SK-N-SH (cell line): ENCODE results near the gene S100A2. TPM values are rescaled to one million over a fixed set of nuclear protein-coding genes. Genes with fewer than 3 reads are reported as not detected.

Source experiments
- CTCF ChIA-PET: fragments of 300-600, 350-600 bp; formaldehyde crosslinking; extraction: SDS; loops from one replicate; lab custom pipeline; 2021; lab: Yijun Ruan, JAX
- POLR2A ChIA-PET: fragments of 350-600 bp; sonication (Branson Sonifier 250); formaldehyde crosslinking; extraction: SDS; loops from one replicate; lab custom pipeline; 2020; ENCODE audit warnings: antibody characterized with exemption, inconsistent platforms; lab: Yijun Ruan, JAX
- DNase-seq: peaks from one replicate; pipeline ENCODE4 v3.0.0; 2012
- H2AFZ ChIP-seq: fragments of 200-600 bp; sonication (generic); 2 replicates; pipeline ENCODE4 v1.8.1; 2016; ENCODE audit warnings: antibody characterized with exemption, mild to moderate bottlenecking, low read depth
- H3F3A ChIP-seq: fragments of 200-600 bp; sonication (generic); replicated peaks from 2 replicates; pipeline ENCODE3; 2016; ENCODE audit warnings: antibody characterized with exemption, mild to moderate bottlenecking; ENCODE audit not compliant: insufficient read depth
- H3K27ac ChIP-seq, 2 experiments: fragments of 200-500 bp in 1 of 2; fragments of 200-600 bp in 1 of 2; sonication (Bioruptor generic) in 1 of 2; sonication (generic), shearing (Covaris generic) in 1 of 2; 2 replicates each; pipeline versions ENCODE4 v1.5.1 to v1.6.1; 2014 to 2016; ENCODE audit warnings: low read depth in 2 of 2, inconsistent platforms in 1 of 2, low read length in 1 of 2, mild to moderate bottlenecking in 1 of 2, mixed read lengths in 1 of 2
- H3K27me3 ChIP-seq: fragments of 200-600 bp; sonication (generic), shearing (Covaris generic); 2 replicates; pipeline ENCODE4 v1.6.1; 2016; ENCODE audit warnings: mixed run types; ENCODE audit not compliant: insufficient read depth
- H3K36me3 ChIP-seq, 2 experiments: fragments of 200-500 bp in 1 of 2; fragments of 200-600 bp in 1 of 2; sonication (Bioruptor generic) in 1 of 2; sonication (generic) in 1 of 2; replicated peaks in 1 of 2; 2 replicates each; pipeline versions ENCODE3 to v1.5.1; 2014 to 2016; ENCODE audit warnings: low read length in 1 of 2, mild to moderate bottlenecking in 1 of 2; ENCODE audit not compliant: insufficient read depth in 2 of 2, control insufficient read depth in 1 of 2
- H3K4me1 ChIP-seq, 2 experiments: fragments of 200-500 bp in 1 of 2; fragments of 200-600 bp in 1 of 2; sonication (Bioruptor generic) in 1 of 2; sonication (generic), shearing (Covaris generic) in 1 of 2; 2 replicates each; pipeline versions ENCODE4 v1.5.1 to v1.6.1; 2014 to 2016; ENCODE audit warnings: low read depth in 1 of 2, low read length in 1 of 2, mixed run types in 1 of 2; ENCODE audit not compliant: insufficient read depth in 2 of 2, control insufficient read depth in 1 of 2
- H3K4me2 ChIP-seq: fragments of 200-600 bp; sonication (generic), shearing (Covaris generic); 2 replicates; pipeline ENCODE4 v1.6.1; 2017; ENCODE audit warnings: mixed run types
- H3K4me3 ChIP-seq, 2 experiments: fragments of 200-500 bp in 1 of 2; fragments of 200-600 bp in 1 of 2; sonication (Bioruptor generic) in 1 of 2; sonication (generic), shearing (Covaris generic) in 1 of 2; 2 replicates each; pipeline versions ENCODE4 v1.5.1 to v1.8.1; 2014 to 2016; ENCODE audit warnings: low read depth in 2 of 2, inconsistent platforms in 1 of 2, low read length in 1 of 2, mild to moderate bottlenecking in 1 of 2, mixed read lengths in 1 of 2, moderate library complexity in 1 of 2
- H3K79me2 ChIP-seq: fragments of 200-600 bp; sonication (generic); 2 replicates; pipeline ENCODE4 v1.8.1; 2017; ENCODE audit warnings: mild to moderate bottlenecking; ENCODE audit not compliant: insufficient read depth
- H3K9ac ChIP-seq: fragments of 200-600 bp; sonication (generic); 2 replicates; pipeline ENCODE4 v1.6.1; 2017; ENCODE audit warnings: mixed run types
- H3K9me2 ChIP-seq: fragments of 200-600 bp; sonication (generic); 2 replicates; pipeline ENCODE4 v1.6.1; 2017; ENCODE audit warnings: mixed run types
- H3K9me3 ChIP-seq: fragments of 200-600 bp; sonication (generic); 2 replicates; pipeline ENCODE4 v1.6.1; 2017; ENCODE audit warnings: mixed run types, mild to moderate bottlenecking, moderate library complexity
- H4K20me1 ChIP-seq: fragments of 200-600 bp; sonication (generic); 2 replicates; pipeline ENCODE4 v1.6.1; 2017; ENCODE audit warnings: mild to moderate bottlenecking, mixed run types; ENCODE audit not compliant: insufficient read depth
- CTCF ChIP-seq: fragments of 200-600 bp; sonication (generic); IDR thresholded peaks from 2 replicates; pipeline ENCODE4 v1.6.1; 2017; ENCODE audit warnings: antibody characterized with exemption, mild to moderate bottlenecking, moderate library complexity
- ELF1 ChIP-seq: IDR thresholded peaks from 2 replicates; pipeline ENCODE4 v1.4.0; 2012
- EP300 ChIP-seq, 2 experiments: IDR thresholded peaks; 2 replicates each; pipeline versions ENCODE4 v1.4.0 to v1.6.1; 2012; ENCODE audit warnings: borderline replicate concordance in 1 of 2, low read depth in 1 of 2, low read length in 1 of 2
- EZH2phosphoT487 ChIP-seq: fragments of 200-600 bp; sonication (generic); IDR thresholded peaks from 2 replicates; pipeline ENCODE4 v1.6.1; 2017; ENCODE audit warnings: low read depth, mixed run types, mild to moderate bottlenecking, antibody characterized with exemption, moderate library complexity, borderline replicate concordance
- FOSL2 ChIP-seq: IDR thresholded peaks from 2 replicates; pipeline ENCODE4 v1.4.0; 2012; ENCODE audit warnings: low read depth, mild to moderate bottlenecking, moderate library complexity, borderline replicate concordance
- MAX ChIP-seq: IDR thresholded peaks from 2 replicates; pipeline ENCODE4 v1.4.0; 2012; ENCODE audit warnings: low read depth
- MEF2A ChIP-seq: IDR thresholded peaks from 2 replicates; pipeline ENCODE4 v1.4.0; 2012; ENCODE audit warnings: low read depth, borderline replicate concordance
- MXI1 ChIP-seq: IDR thresholded peaks from 2 replicates; pipeline ENCODE4 v1.6.1; 2012; ENCODE audit warnings: mild to moderate bottlenecking, low read depth, low read length, improper control_type of control experiment
- RCOR1 ChIP-seq: fragments of 150-350 bp; IDR thresholded peaks from 2 replicates; pipeline ENCODE4 v1.6.1; 2017; ENCODE audit warnings: antibody characterized with exemption, low read length
- REST ChIP-seq: IDR thresholded peaks from 2 replicates; pipeline ENCODE4 v1.6.1; 2012; ENCODE audit warnings: mild to moderate bottlenecking, low read depth, low read length, moderate library complexity
- RFX5 ChIP-seq: IDR thresholded peaks from 2 replicates; pipeline ENCODE4 v1.6.1; 2012; ENCODE audit warnings: mild to moderate bottlenecking, improper control_type of control experiment, low read length
- RXRA ChIP-seq: IDR thresholded peaks from 2 replicates; pipeline ENCODE4 v1.4.0; 2012; ENCODE audit warnings: low read depth, mild to moderate bottlenecking, borderline replicate concordance
- TAF1 ChIP-seq: IDR thresholded peaks from 2 replicates; pipeline ENCODE4 v1.6.1; 2012; ENCODE audit warnings: low read depth, mild to moderate bottlenecking, low read length, moderate library complexity, borderline replicate concordance
- USF1 ChIP-seq: IDR thresholded peaks from 2 replicates; pipeline ENCODE4 v1.4.0; 2012; ENCODE audit warnings: low read depth, borderline replicate concordance
- USF2 ChIP-seq: fragments of 150-350 bp; IDR thresholded peaks from 2 replicates; pipeline ENCODE4 v1.6.1; 2017; ENCODE audit warnings: antibody characterized with exemption, low read length, low read depth, borderline replicate concordance
- YY1 ChIP-seq: IDR thresholded peaks from 2 replicates; pipeline ENCODE4 v1.4.0; 2012; ENCODE audit warnings: low read depth, mild to moderate bottlenecking
- ZBTB33 ChIP-seq: IDR thresholded peaks from 2 replicates; pipeline ENCODE4 v1.4.0; 2012; ENCODE audit warnings: low read depth, borderline replicate concordance
- WGBS: methylation state at CpG from one replicate; pipeline ENCODE4 v1.1.6; 2017; ENCODE audit warnings: low lambda C conversion rate; 5-methylcytosine and 5-hydroxymethylcytosine counted together
- polyA plus RNA-seq, 3 experiments: library from polyadenylated mRNA; depleted of rRNA; stranded (reverse); fragments of >200 nt; gene quantifications; 2 replicates each; pipeline ENCODE4 v1.2.3, GENCODE V29; 2012

Gene S100A2
- polyA plus RNA-seq, 1 of the 3 experiments (the other 2 are of a cell fraction), result 31.4 TPM

- no peak for TF ChIP-seq CTCF
Observed at GRCh38 chr1:153567621-153568366, 2.1 kb upstream of the S100A2 start (continued).

GRCh38 chr1:153566414-153567371 is 1.0 kb upstream of the S100A2 start:
- peak overlapping the region; percentile 82 for H3K9ac ChIP-seq
- H3K4me2 ChIP-seq, result peak overlapping the region; percentile 70
- H3K4me1 ChIP-seq, result peaks cover 33 to 43% of the 10 kb centered on the region in 2 experiments
- no peak overlapping the region; the same call in 1 of the 2 replicates for H2AFZ ChIP-seq
- no peaks in the 10 kb centered on the region for H3K27me3 ChIP-seq
- no peaks in the 10 kb centered on the region for H3K36me3 ChIP-seq
- DNase-seq, result peak; percentile 73
- ChIA-PET POLR2A (no interaction called here), CTCF (interaction anchor here (1.0 to 7.2 kb wide), 5 partner anchors 33 to 214 kb away, joined by 4 to 81 read pairs (median 6); no protein-coding TSS in a partner anchor)
- peaks cover 8% of the 10 kb centered on the region for H3F3A ChIP-seq
- 32% methylated on average over 14 of the region's 16 CpGs for WGBS
- no peak overlapping the region for H3K4me3 ChIP-seq
- peak overlapping the region; percentile 95 to 99 for H3K27ac ChIP-seq
- H3K9me2 ChIP-seq, result no peaks in the 10 kb centered on the region
- peaks cover 26% of the 10 kb centered on the region for H3K79me2 ChIP-seq
- no peaks in the 10 kb centered on the region for H4K20me1 ChIP-seq
- H3K9me3 ChIP-seq, result no peaks in the 10 kb centered on the region
- TF ChIP-seq TAF1 (peak; percentile 28; the same call in 1 of the 2 replicates), USF2 (no peak), ZBTB33 (peak; percentile 77; the same call in 1 of the 2 replicates), USF1 (no peak), MAX (peak; percentile 83), RFX5 (no peak), ELF1 (peak; percentile 18; the same call in 1 of the 2 replicates), FOSL2 (peak; percentile 100), EP300 (IDR thresholded peaks at IDR 0.05; ENCODE audit: borderline replicate concordance in 1 of 2, low read depth in 1 of 2, low read length in 1 of 2) (peak; percentile 24 to 99; a peak in 2 of 4 replicates), MEF2A (peak; percentile 46; the same call in 1 of the 2 replicates), RXRA (peak; percentile 93; the same call in 1 of the 2 replicates), RCOR1 (no peak), MXI1 (no peak), REST (0 out of 2 replicates have a peak, but pooled peaks have one; percentile 44), YY1 (no peak), EZH2phosphoT487 (no peak)
